Measurements from ENCODE around the gene RAB11FIP3. TPM values are rescaled to one million over a fixed set of nuclear protein-coding genes. Genes with fewer than 3 reads are reported as not detected.
A peak's percentile ranks its signal among the peaks of the same experiment; 100 is the strongest.

The RAB11FIP3 gene
- total RNA-seq (2022) (37.5 and 40.6 TPM in 2 replicates), Bru-seq, nascent RNA (percentile 56 among the genes with signal in this experiment), BruChase-seq, experiment 1, labeled RNA remaining after a 6-hour chase (percentile 65 among the genes with signal in this experiment), BruChase-seq, experiment 2, labeled RNA remaining after a 2-hour chase (percentile 56 among the genes with signal in this experiment)
- long read RNA-seq, full-length matches to known transcripts = 23 of 55 reads
- long read RNA-seq, partial matches to known transcripts = 21 of 55 reads
- long read RNA-seq, other reads (novel, unspliced or antisense) = 11 of 55 reads

DNA sequence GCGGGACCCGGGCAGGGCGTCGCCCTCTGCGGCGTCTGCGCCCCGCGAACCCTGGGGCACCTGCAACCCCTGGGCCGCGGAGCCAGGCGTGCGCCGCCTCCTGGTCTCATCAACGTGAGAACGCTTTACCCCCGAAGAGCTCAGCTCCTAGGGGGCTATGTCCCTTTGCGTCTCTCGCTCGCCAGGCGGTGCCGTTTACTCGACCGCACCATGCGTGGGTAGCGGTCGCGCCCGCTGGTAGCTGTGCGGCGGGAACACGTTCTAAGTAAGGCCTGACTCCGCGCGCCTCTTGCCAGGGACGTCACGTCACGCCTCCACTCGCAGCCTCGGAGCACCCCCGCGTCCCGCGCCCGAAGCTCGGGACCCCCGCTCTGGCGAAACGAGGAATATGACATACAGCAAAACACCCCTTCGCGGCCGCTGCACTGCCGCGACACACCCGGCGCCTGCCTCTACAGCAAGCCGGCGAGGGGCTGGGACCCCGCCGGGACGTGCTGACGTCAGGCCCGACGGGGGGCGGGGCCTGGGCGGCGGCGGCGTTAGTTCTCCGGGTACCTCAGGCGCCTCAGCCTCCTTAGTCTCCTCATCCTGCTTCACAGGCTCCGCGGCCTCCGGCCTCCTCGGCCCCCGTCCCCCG lies at the start of gene RAB11FIP3:
TSS of gene RAB11FIP3 (plus strand) at position 568 of the 637 bp plus-strand sequence. CDS start 358 bp downstream, outside the sequence.
- H3K27me3 Mint-ChIP-seq (ENCODE audit: insufficient read depth, unreplicated experiment) = no peaks in the 10 kb centered on the region
- no TSS peak for BruUV-seq (replicated peaks)
- H3K4me3 Mint-ChIP-seq (ENCODE audit: unreplicated experiment) = peak within 1 kb of the TSS; percentile 73
- ChIA-PET POLR2A (interaction anchor here (0.6 to 3.5 kb wide), 20 partner anchors 7 to 1843 kb away, joined by 3 to 40 read pairs (median 4); partner anchors contain the start of genes CAPN15, DECR2, FAM234A and NTHL1), CTCF (interaction anchor here (0.6 to 2.1 kb wide), 4 partner anchors 63 to 362 kb away, joined by 3 to 6 read pairs (median 3); no protein-coding TSS in a partner anchor)
- TF ChIP-seq, protein P1, sequence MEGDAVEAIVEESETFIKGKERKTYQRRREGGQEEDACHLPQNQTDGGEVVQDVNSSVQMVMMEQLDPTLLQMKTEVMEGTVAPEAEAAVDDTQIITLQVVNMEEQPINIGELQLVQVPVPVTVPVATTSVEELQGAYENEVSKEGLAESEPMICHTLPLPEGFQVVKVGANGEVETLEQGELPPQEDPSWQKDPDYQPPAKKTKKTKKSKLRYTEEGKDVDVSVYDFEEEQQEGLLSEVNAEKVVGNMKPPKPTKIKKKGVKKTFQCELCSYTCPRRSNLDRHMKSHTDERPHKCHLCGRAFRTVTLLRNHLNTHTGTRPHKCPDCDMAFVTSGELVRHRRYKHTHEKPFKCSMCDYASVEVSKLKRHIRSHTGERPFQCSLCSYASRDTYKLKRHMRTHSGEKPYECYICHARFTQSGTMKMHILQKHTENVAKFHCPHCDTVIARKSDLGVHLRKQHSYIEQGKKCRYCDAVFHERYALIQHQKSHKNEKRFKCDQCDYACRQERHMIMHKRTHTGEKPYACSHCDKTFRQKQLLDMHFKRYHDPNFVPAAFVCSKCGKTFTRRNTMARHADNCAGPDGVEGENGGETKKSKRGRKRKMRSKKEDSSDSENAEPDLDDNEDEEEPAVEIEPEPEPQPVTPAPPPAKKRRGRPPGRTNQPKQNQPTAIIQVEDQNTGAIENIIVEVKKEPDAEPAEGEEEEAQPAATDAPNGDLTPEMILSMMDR (IDR thresholded peaks at IDR 0.05; ENCODE audit: unreplicated experiment) = no peak
- intact Hi-C loops (cut with micrococcal nuclease) = loop anchor here (2.0 to 10.0 kb wide), 3 partner anchors 22 to 100 kb away; partner anchors contain the start of gene CAPN15
- H3K27ac Mint-ChIP-seq (ENCODE audit: low read depth, unreplicated experiment) = peak within 1 kb of the TSS; percentile 71
- DNase-seq (ENCODE audit: unreplicated experiment) = peak; percentile 74
- peaks cover 35% of the 10 kb centered on the region for H3K4me1 Mint-ChIP-seq (ENCODE audit: insufficient read depth, unreplicated experiment)
- no peaks in the 10 kb centered on the region for H3K9me3 Mint-ChIP-seq (ENCODE audit: unreplicated experiment)
- H3K36me3 Mint-ChIP-seq (ENCODE audit: insufficient read depth, unreplicated experiment) = peaks cover 21% of the 10 kb centered on the region

GRCh38 chr16:375927-376816 lies 49.3 kb upstream of the RAB11FIP3 start:
- POLR2A ChIA-PET = no interaction called here

DNA sequence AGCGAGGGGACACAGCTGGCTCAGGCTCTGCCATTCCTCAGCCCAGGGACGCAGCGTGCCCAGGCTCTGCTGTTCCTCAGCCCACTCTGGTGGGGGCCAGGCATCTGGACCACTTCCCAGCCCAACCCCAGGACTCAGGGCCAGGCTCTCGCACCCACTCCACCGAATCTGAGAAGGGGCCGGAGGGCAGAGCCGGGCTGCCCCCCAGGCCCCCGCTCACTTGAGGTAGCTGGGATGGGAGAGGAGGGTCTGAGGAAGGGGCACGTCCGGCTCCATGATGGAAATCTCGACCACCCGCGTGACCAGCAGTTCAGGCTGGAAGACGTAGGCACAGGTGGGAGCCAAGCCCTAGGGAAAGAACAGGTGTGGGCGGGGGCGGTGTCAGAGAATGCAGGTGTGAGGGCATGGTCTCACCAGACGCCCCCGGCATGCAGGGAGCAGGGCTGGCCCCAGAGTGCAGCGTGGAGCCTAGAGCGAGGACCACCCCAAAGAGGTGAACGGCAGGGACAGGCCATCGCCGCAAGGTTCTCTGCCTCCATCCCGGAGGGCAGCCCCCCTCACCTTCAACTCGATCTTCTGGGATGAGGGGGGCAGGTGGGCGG lies 48.5 kb upstream of the RAB11FIP3 start:
- CTCF ChIA-PET = no interaction called here
- DNase-seq (ENCODE audit: unreplicated experiment) = no peak
- Mint-ChIP-seq H3K9me3 (ENCODE audit: unreplicated experiment) (no peaks in the 10 kb centered on the region), H3K27me3 (ENCODE audit: insufficient read depth, unreplicated experiment) (no peaks in the 10 kb centered on the region), H3K27ac (ENCODE audit: low read depth, unreplicated experiment) (no peak overlapping the region), H3K4me3 (ENCODE audit: unreplicated experiment) (no peak overlapping the region), H3K4me1 (ENCODE audit: insufficient read depth, unreplicated experiment) (no peaks in the 10 kb centered on the region), H3K36me3 (ENCODE audit: insufficient read depth, unreplicated experiment) (peaks cover 7% of the 10 kb centered on the region)
- TF ChIP-seq, protein P1 (IDR thresholded peaks at IDR 0.05; ENCODE audit: unreplicated experiment) = no peak
- intact Hi-C loops (cut with micrococcal nuclease) = no loop called here
- BruUV-seq (replicated peaks) = no TSS peak
- POLR2A ChIA-PET = no interaction called here

More at GRCh38 chr16:375927-376816, 49.3 kb upstream of the RAB11FIP3 start:
- TF ChIP-seq, protein P1 (IDR thresholded peaks at IDR 0.05; ENCODE audit: unreplicated experiment) = no peak
- CTCF ChIA-PET = no interaction called here
- DNase-seq (ENCODE audit: unreplicated experiment) = no peak
- no peak overlapping the region for H3K27ac Mint-ChIP-seq (ENCODE audit: low read depth, unreplicated experiment)
- no peaks in the 10 kb centered on the region for H3K27me3 Mint-ChIP-seq (ENCODE audit: insufficient read depth, unreplicated experiment)
- H3K9me3 Mint-ChIP-seq (ENCODE audit: unreplicated experiment) = no peaks in the 10 kb centered on the region
- peaks cover 7% of the 10 kb centered on the region for H3K36me3 Mint-ChIP-seq (ENCODE audit: insufficient read depth, unreplicated experiment)
- BruUV-seq (replicated peaks) = no TSS peak
- no peaks in the 10 kb centered on the region for H3K4me1 Mint-ChIP-seq (ENCODE audit: insufficient read depth, unreplicated experiment)
- no peak overlapping the region for H3K4me3 Mint-ChIP-seq (ENCODE audit: unreplicated experiment)
- intact Hi-C loops (cut with micrococcal nuclease) = no loop called here

Data from MCF 10A (cell line).